Lower lobe of right lung (tissue), 2 donors: ENCODE measurements around the gene TPO. TPM values are rescaled to one million over a fixed set of nuclear protein-coding genes. Genes with fewer than 3 reads are reported as not detected.

Source experiments
- ATAC-seq, 2 donors: fragments of 200-7000 bp; cut with Tn5 transposase; one replicate each; pipeline ENCODE4 v1.9.1; 2020 to 2022; ENCODE audit warnings: mild to moderate bottlenecking in 2 of 2, moderate library complexity in 2 of 2
- DNase-seq: peaks from one replicate; pipeline ENCODE4 v3.0.0-alpha.2; 2020
- H3K27ac ChIP-seq: fragments of 200-600 bp; one replicate; pipeline ENCODE4 v1.8.0; 2022
- H3K27me3 ChIP-seq: fragments of 200-600 bp; one replicate; pipeline ENCODE4 v1.8.0; 2022; ENCODE audit warnings: low read depth
- H3K36me3 ChIP-seq: fragments of 200-600 bp; one replicate; pipeline ENCODE4 v1.8.0; 2022; ENCODE audit warnings: mild to moderate bottlenecking
- H3K4me1 ChIP-seq: fragments of 200-600 bp; one replicate; pipeline ENCODE4 v1.8.0; 2022
- H3K4me3 ChIP-seq: fragments of 200-600 bp; one replicate; pipeline ENCODE4 v1.8.0; 2022; ENCODE audit warnings: mild to moderate bottlenecking
- H3K9me3 ChIP-seq: fragments of 200-600 bp; one replicate; pipeline ENCODE4 v1.8.0; 2022
- intact Hi-C: fragments of 100-400 bp; cut with DNase I; formaldehyde crosslinking; loops from one replicate; pipeline ENCODE4 v1.11.0; 2022
- total RNA-seq: library from RNA; stranded (reverse); fragmentation: NEBNext Ultra II Directional; extraction: Animal tissue kit (Norgen Biotek cat#: 25700); gene quantifications from one replicate; pipeline ENCODE4 v1.2.1, GENCODE V29; 2021
- TF ChIP-seq, protein P1 (sequence below): fragments of 200-600 bp; IDR thresholded peaks from one replicate; pipeline ENCODE4 v1.8.0; 2022; ENCODE audit warnings: antibody characterized with exemption, mild to moderate bottlenecking
- donor health status: DM: no; HTN: yes; CAD: no; lungs with severe emphysema.

Gene TPO
- total RNA-seq, 1 donor from 2014 or later: 0.21 TPM

DNA sequence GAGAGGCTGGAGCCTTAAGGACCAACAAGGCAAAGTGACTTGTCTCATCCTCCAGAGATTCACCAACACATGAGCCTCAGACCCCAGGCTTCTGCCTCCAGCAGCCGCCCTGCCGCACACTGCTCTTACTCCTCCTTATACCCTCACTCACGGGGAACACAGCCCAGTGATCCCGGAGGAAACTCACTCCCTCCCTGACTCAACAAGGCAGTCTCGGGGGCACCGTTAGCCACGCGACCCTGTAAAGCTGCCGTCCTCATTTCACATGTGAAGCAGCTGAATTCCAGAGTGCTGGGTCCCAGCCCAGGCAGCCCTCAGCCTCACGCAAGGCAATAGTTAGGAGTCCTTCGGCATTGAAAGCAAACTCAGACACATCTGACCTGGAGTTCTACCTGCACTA is 129.7 kb downstream of the TPO start:
- no peaks in the 10 kb centered on the region for H3K4me1 ChIP-seq
- H3K36me3 ChIP-seq: no peaks in the 10 kb centered on the region
- TF ChIP-seq, protein P1, sequence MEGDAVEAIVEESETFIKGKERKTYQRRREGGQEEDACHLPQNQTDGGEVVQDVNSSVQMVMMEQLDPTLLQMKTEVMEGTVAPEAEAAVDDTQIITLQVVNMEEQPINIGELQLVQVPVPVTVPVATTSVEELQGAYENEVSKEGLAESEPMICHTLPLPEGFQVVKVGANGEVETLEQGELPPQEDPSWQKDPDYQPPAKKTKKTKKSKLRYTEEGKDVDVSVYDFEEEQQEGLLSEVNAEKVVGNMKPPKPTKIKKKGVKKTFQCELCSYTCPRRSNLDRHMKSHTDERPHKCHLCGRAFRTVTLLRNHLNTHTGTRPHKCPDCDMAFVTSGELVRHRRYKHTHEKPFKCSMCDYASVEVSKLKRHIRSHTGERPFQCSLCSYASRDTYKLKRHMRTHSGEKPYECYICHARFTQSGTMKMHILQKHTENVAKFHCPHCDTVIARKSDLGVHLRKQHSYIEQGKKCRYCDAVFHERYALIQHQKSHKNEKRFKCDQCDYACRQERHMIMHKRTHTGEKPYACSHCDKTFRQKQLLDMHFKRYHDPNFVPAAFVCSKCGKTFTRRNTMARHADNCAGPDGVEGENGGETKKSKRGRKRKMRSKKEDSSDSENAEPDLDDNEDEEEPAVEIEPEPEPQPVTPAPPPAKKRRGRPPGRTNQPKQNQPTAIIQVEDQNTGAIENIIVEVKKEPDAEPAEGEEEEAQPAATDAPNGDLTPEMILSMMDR: no peak
- no peak for DNase-seq
- ATAC-seq: no peak
- no peak overlapping the region for H3K4me3 ChIP-seq
- intact Hi-C loops: no loop called here
- peaks cover 18% of the 10 kb centered on the region for H3K27me3 ChIP-seq
- no peak overlapping the region for H3K27ac ChIP-seq
- H3K9me3 ChIP-seq: no peaks in the 10 kb centered on the region

DNA sequence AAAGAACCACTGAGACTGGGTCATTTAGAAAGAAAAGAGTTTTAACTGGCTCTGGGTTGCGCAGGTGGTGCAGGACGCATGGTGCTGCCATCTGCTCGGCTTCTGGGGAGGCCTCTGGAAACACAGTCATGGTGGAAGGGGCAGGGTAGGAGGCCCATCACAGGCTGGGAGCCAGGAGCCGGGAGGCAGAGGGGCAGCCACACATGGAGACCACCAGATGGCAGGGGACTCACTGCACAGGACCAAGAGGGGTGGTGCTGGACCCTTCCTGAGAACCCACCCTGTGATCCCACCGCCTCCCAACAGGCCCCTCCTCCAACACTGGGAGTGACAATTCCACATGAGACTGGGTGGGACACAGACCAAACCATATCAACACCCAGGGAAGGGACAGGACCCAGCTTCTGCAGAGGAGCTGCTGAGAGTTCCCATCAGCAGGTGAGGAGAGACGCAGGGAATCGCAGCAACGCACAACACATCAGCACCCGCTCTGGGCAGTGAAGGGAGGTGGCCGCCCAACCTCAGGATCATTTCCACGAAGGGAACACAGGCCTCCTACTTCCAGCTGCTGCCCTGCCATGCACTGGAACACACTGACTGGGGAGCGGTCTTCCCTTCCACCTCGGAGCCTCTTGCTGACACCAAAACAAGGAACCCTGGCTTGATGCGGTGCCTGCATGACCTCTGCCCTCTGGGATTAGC is 130.7 kb downstream of the TPO start:
- TF ChIP-seq, protein P1: no peak
- DNase-seq (no peak), ATAC-seq (no peak)
- Histone ChIP-seq H3K4me1 (no peaks in the 10 kb centered on the region), H3K9me3 (no peaks in the 10 kb centered on the region), H3K4me3 (no peak overlapping the region), H3K36me3 (no peaks in the 10 kb centered on the region), H3K27me3 (peaks cover 18% of the 10 kb centered on the region), H3K27ac (no peak overlapping the region)
- intact Hi-C loops: no loop called here

- no peaks in the 10 kb centered on the region for H3K36me3 ChIP-seq
- H3K27me3 ChIP-seq: peaks cover 13% of the 10 kb centered on the region
- ATAC-seq: no peak
- no peak overlapping the region for H3K27ac ChIP-seq
- no peaks in the 10 kb centered on the region for H3K9me3 ChIP-seq
- intact Hi-C loops: no loop called here
- TF ChIP-seq, protein P1: no peak
- DNase-seq: no peak
- H3K4me1 ChIP-seq: no peaks in the 10 kb centered on the region
- no peak overlapping the region for H3K4me3 ChIP-seq
Observed at GRCh38 chr2:1544478-1545069, 131.3 kb downstream of the TPO start.

- Histone ChIP-seq H3K27ac (no peak overlapping the region), H3K27me3 (peaks cover 12% of the 10 kb centered on the region), H3K9me3 (no peaks in the 10 kb centered on the region), H3K4me1 (peaks cover 7% of the 10 kb centered on the region), H3K36me3 (no peaks in the 10 kb centered on the region), H3K4me3 (no peak overlapping the region)
- TF ChIP-seq, protein P1: peak; percentile 82
- intact Hi-C loops: no loop called here
- DNase-seq (no peak), ATAC-seq (peak in 1 of 2 donors; percentile 46)
Observed at GRCh38 chr2:1546023-1546591, 132.8 kb downstream of the TPO start.

- ATAC-seq: no peak
- intact Hi-C loops: no loop called here
- H3K4me3 ChIP-seq: no peak overlapping the region
- TF ChIP-seq, protein P1: no peak
- H3K4me1 ChIP-seq: peaks cover 7% of the 10 kb centered on the region
- DNase-seq: no peak
- H3K27ac ChIP-seq: no peak overlapping the region
- H3K9me3 ChIP-seq: no peaks in the 10 kb centered on the region
- no peaks in the 10 kb centered on the region for H3K36me3 ChIP-seq
- H3K27me3 ChIP-seq: peaks cover 12% of the 10 kb centered on the region
Observed at GRCh38 chr2:1546901-1547300, 133.6 kb downstream of the TPO start.
